ENCODE results near the gene TPBGL. TPM values are rescaled to one million over a fixed set of nuclear protein-coding genes. Genes with fewer than 3 reads are reported as not detected.

TPBGL gene
- polyA plus RNA-seq, 1 of the 3 experiments (the other 2 are of a cell fraction), result 0.03 TPM

DNA sequence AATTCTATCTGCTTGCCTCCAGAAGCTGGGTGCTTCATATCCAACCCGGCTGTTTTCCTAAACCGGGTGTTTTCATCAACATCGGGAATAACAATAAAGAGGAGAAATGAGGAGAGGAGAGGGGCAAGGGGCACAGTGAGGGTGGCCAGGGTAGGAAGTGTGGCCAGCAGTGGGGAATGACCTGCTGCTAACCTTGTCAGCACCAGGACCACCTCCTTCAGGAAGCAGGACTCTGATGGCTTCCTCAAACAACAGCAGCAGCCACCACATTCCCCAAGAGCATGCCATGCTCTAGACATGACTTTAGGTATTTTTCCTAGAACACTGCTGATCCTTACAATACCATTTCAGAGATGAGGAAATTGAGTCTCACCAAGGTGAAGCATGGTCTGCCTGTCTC, 52.4 kb downstream of the TPBGL start:
- POLR2A ChIA-PET, result no interaction called here
- no peaks in the 10 kb centered on the region for H3F3A ChIP-seq (replicated peaks; ENCODE audit: insufficient read depth)
- no peaks in the 10 kb centered on the region for H3K36me3 ChIP-seq (replicated peaks in 1 of 2; ENCODE audit: control insufficient read depth in 1 of 2, insufficient read depth in 2 of 2, low read length in 1 of 2)
- H2AFZ ChIP-seq (ENCODE audit: low read depth), result no peak overlapping the region
- no peak overlapping the region for H3K27ac ChIP-seq (ENCODE audit: low read depth in 2 of 2, low read length in 1 of 2)
- H4K20me1 ChIP-seq (ENCODE audit: insufficient read depth), result no peaks in the 10 kb centered on the region
- TF ChIP-seq RXRA (IDR thresholded peaks at IDR 0.05; ENCODE audit: borderline replicate concordance, low read depth) (no peak), RAD21 (IDR thresholded peaks at IDR 0.05; ENCODE audit: low read length) (no peak)
- CTCF ChIA-PET, result interaction anchor here (1.3 to 27.4 kb wide), 2 partner anchors 13 to 88 kb away, joined by 5 to 701 read pairs; no protein-coding TSS in a partner anchor
- no peak for DNase-seq
- no peaks in the 10 kb centered on the region for H3K9me3 ChIP-seq
- no peaks in the 10 kb centered on the region for H3K79me2 ChIP-seq (ENCODE audit: insufficient read depth)
- no peaks in the 10 kb centered on the region; a peak in 1 of 4 replicates for H3K4me1 ChIP-seq (ENCODE audit: control insufficient read depth in 1 of 2, insufficient read depth in 2 of 2, low read depth in 1 of 2, low read length in 1 of 2)
- no peak overlapping the region for H3K4me3 ChIP-seq (ENCODE audit: low read depth in 2 of 2, low read length in 1 of 2)
- no peak overlapping the region for H3K9ac ChIP-seq
- H3K9me2 ChIP-seq, result no peaks in the 10 kb centered on the region
- no peak overlapping the region for H3K4me2 ChIP-seq
- WGBS (ENCODE audit: low lambda C conversion rate), result 91% methylated on average over 3 of the region's 3 CpGs
- H3K27me3 ChIP-seq (ENCODE audit: insufficient read depth), result no peaks in the 10 kb centered on the region

Other genes starting within 250 kb of the TPBGL start
- not detected in 2 replicates for gene OR2AT4, start 143.9 kb upstream of the TPBGL start, polyA plus RNA-seq (2012; rRNA removed)
- 0.18 TPM in 1 of 2 replicates, not detected in the other for gene SLCO2B1, start 89.7 kb upstream of the TPBGL start, polyA plus RNA-seq (2012; rRNA removed)
- 6.7 and 7.0 TPM in 2 replicates for gene ARRB1, start 110.9 kb downstream of the TPBGL start, polyA plus RNA-seq (2012; rRNA removed)
- gene RPS3, start 158.7 kb downstream of the TPBGL start, polyA plus RNA-seq (2012; rRNA removed), result 4,220 and 4,540 TPM in 2 replicates
- gene KLHL35, start 192.4 kb downstream of the TPBGL start, polyA plus RNA-seq (2012; rRNA removed), result 1.7 and 2.0 TPM in 2 replicates